SU-DHL-6 (cell line): ENCODE data around the gene GTPBP4.

Experiments used
- H2AFZ ChIP-seq: fragments of 200-600 bp; sonication (generic); 2 replicates; pipeline ENCODE4 v1.6.1; 2014; ENCODE audit warnings: low read depth, mild to moderate bottlenecking, moderate library complexity, mixed read lengths, antibody characterized with exemption, low read length; ENCODE audit not compliant: severe bottlenecking
- H3F3A ChIP-seq: fragments of 200-600 bp; shearing (Covaris generic); 2 replicates; pipeline ENCODE4 v1.6.0; 2016; ENCODE audit warnings: antibody characterized with exemption, mild to moderate bottlenecking; ENCODE audit not compliant: insufficient read depth
- H3K27ac ChIP-seq: fragments of 200-600 bp; sonication (generic); 2 replicates; pipeline ENCODE4 v1.5.1; 2016; ENCODE audit warnings: low read depth, mild to moderate bottlenecking, low read length, moderate library complexity, mixed read lengths
- H3K27me3 ChIP-seq: fragments of 200-600 bp; sonication (generic), shearing (Covaris generic); 2 replicates; pipeline ENCODE4 v1.6.0; 2014; ENCODE audit warnings: mild to moderate bottlenecking, low read length
- H3K36me3 ChIP-seq: fragments of 200-600 bp; sonication (generic); 2 replicates; pipeline ENCODE4 v1.6.1; 2014; ENCODE audit warnings: mild to moderate bottlenecking, low read length, mixed read lengths
- H3K4me2 ChIP-seq: fragments of 300-600, 200-600 bp; shearing (Covaris generic), sonication (generic); 2 replicates; pipeline ENCODE4 v1.6.0; 2014; ENCODE audit warnings: low read length, low read depth, mild to moderate bottlenecking; ENCODE audit not compliant: poor library complexity, severe bottlenecking
- H3K4me3 ChIP-seq: fragments of 200-600 bp; sonication (generic); 2 replicates; pipeline ENCODE4 v1.5.1; 2014; ENCODE audit warnings: antibody characterized with exemption, low read length, mild to moderate bottlenecking, mixed read lengths; ENCODE audit not compliant: insufficient read depth, poor library complexity, severe bottlenecking
- H3K79me2 ChIP-seq: fragments of 200-600 bp; sonication (generic); 2 replicates; pipeline ENCODE4 v1.6.1; 2014; ENCODE audit warnings: mild to moderate bottlenecking, low read length, moderate library complexity; ENCODE audit not compliant: insufficient read depth
- H3K9ac ChIP-seq: fragments of 200-600 bp; sonication (generic); 2 replicates; pipeline ENCODE4 v1.7.0; 2014; ENCODE audit warnings: mild to moderate bottlenecking, low read length
- H3K9me2 ChIP-seq: fragments of 200-600 bp; sonication (generic); replicated peaks from 2 replicates; pipeline ENCODE4 v1.6.1; 2014; ENCODE audit warnings: low read length; ENCODE audit not compliant: insufficient read depth
- H3K9me3 ChIP-seq: fragments of 200-600 bp; sonication (generic); 2 replicates; pipeline ENCODE4 v1.6.1; 2014; ENCODE audit warnings: low read length, mixed read lengths; ENCODE audit not compliant: insufficient read depth
- H4K20me1 ChIP-seq: fragments of 200-600 bp; sonication (generic); 2 replicates; pipeline ENCODE4 v1.6.1; 2014; ENCODE audit warnings: low read depth, mild to moderate bottlenecking, antibody characterized with exemption, low read length, moderate library complexity, mixed read lengths
- EZH2phosphoT487 ChIP-seq: fragments of 200-600 bp; sonication (generic), shearing (Covaris generic); conservative IDR thresholded peaks from 2 replicates; pipeline ENCODE4 v1.6.1; 2018; ENCODE audit warnings: mild to moderate bottlenecking, antibody characterized with exemption, low read length, moderate library complexity, mixed read lengths
- TF ChIP-seq, protein P1 (sequence below): fragments of 200-600 bp; sonication (generic); IDR thresholded peaks from one replicate; pipeline ENCODE4 v1.5.1; 2017; ENCODE audit warnings: antibody characterized with exemption, mild to moderate bottlenecking, low read length, moderate library complexity; ENCODE audit not compliant: insufficient read depth, poor library complexity, severe bottlenecking

The GTPBP4 gene

DNA sequence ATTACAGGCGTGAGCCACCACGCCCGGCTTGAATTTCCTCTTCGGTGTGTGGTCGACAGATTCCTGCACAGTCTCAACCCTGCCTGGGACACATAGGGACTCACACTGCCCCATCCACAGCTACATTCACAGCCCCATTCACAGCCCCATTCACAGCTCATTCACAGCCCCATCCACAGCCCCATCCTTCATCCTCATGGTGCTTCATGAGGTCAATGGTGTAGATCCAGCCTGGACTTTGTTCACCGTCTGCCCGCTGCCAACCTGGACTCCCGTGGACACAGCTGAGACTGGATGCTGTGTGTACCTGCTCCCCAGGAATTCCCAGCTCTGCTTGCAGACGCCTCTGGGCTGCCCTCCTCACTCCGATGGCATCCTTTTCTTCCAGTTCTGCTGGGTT is 32.2 kb downstream of the GTPBP4 start:
- H3K9me3 ChIP-seq = no peaks in the 10 kb centered on the region
- TF ChIP-seq, protein P1, sequence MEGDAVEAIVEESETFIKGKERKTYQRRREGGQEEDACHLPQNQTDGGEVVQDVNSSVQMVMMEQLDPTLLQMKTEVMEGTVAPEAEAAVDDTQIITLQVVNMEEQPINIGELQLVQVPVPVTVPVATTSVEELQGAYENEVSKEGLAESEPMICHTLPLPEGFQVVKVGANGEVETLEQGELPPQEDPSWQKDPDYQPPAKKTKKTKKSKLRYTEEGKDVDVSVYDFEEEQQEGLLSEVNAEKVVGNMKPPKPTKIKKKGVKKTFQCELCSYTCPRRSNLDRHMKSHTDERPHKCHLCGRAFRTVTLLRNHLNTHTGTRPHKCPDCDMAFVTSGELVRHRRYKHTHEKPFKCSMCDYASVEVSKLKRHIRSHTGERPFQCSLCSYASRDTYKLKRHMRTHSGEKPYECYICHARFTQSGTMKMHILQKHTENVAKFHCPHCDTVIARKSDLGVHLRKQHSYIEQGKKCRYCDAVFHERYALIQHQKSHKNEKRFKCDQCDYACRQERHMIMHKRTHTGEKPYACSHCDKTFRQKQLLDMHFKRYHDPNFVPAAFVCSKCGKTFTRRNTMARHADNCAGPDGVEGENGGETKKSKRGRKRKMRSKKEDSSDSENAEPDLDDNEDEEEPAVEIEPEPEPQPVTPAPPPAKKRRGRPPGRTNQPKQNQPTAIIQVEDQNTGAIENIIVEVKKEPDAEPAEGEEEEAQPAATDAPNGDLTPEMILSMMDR = no peak
- no peak for TF ChIP-seq EZH2phosphoT487
- no peak overlapping the region for H3K9ac ChIP-seq
- no peak overlapping the region for H3K27ac ChIP-seq
- no peaks in the 10 kb centered on the region for H3K79me2 ChIP-seq
- no peak overlapping the region for H2AFZ ChIP-seq
- no peaks in the 10 kb centered on the region; the same call in 1 of the 2 replicates for H4K20me1 ChIP-seq
- no peak overlapping the region for H3K4me3 ChIP-seq
- peaks cover 6% of the 10 kb centered on the region; the same call in 1 of the 2 replicates for H3K36me3 ChIP-seq
- H3F3A ChIP-seq = peaks cover 5% of the 10 kb centered on the region; the same call in 1 of the 2 replicates
- no peaks in the 10 kb centered on the region for H3K9me2 ChIP-seq
- H3K27me3 ChIP-seq = no peaks in the 10 kb centered on the region
- H3K4me2 ChIP-seq = no peak overlapping the region

DNA sequence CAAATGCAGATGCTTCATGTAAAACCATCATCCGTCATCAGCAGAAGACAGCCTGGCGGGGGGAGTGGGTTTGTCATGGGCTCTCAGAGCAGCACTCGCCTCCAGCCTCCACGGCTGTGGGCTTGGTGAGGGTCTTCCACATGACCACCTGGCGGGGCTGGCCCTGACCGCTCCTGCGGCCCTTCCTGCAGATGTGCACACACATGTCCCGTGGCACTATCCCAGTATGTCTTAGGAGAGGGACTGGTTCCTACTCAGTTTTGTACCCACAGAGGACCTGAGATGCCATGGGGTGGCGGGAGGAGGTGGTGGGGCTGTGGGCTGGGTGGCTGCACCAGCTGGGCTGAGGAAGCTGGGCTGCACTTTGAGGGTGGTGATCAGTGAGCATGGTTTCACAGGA is 32.7 kb downstream of the GTPBP4 start:
- H3K4me2 ChIP-seq = no peak overlapping the region
- no peak overlapping the region for H3K27ac ChIP-seq
- no peaks in the 10 kb centered on the region; the same call in 1 of the 2 replicates for H4K20me1 ChIP-seq
- H3K79me2 ChIP-seq = no peaks in the 10 kb centered on the region
- TF ChIP-seq, protein P1 = no peak
- TF ChIP-seq EZH2phosphoT487 = no peak
- no peak overlapping the region for H3K4me3 ChIP-seq
- peaks cover 5% of the 10 kb centered on the region; the same call in 1 of the 2 replicates for H3K36me3 ChIP-seq
- no peak overlapping the region for H3K9ac ChIP-seq
- H3K9me3 ChIP-seq = no peaks in the 10 kb centered on the region
- H3K27me3 ChIP-seq = no peaks in the 10 kb centered on the region
- H3F3A ChIP-seq = peaks cover 5% of the 10 kb centered on the region; the same call in 1 of the 2 replicates
- H2AFZ ChIP-seq = no peak overlapping the region
- no peaks in the 10 kb centered on the region for H3K9me2 ChIP-seq

DNA sequence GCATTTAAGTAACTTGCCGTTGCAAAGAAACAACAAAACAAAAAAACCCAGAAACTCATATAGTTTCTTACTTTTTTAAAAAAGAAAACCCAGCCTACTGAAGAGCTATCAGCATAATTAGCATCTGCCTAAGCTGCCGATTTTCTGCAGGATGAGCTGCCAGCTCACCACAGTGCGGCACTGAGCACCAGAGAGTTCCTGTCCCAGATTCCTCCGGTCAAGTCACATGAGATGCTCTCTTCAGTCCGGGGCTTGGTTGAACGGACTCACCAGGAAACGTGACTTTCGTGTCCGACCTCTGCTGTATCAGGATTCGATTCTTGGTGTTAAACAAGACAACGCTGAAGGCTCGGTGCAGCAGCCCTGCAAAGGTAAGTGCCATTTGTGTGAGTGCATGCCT is 34.2 kb downstream of the GTPBP4 start:
- no peak overlapping the region for H3K4me3 ChIP-seq
- H3F3A ChIP-seq = peaks cover 5% of the 10 kb centered on the region; the same call in 1 of the 2 replicates
- H3K27me3 ChIP-seq = no peaks in the 10 kb centered on the region
- no peaks in the 10 kb centered on the region for H3K36me3 ChIP-seq
- no peak overlapping the region for H3K9ac ChIP-seq
- no peak overlapping the region for H3K27ac ChIP-seq
- H3K9me2 ChIP-seq = no peaks in the 10 kb centered on the region
- no peaks in the 10 kb centered on the region for H4K20me1 ChIP-seq
- no peak overlapping the region for H2AFZ ChIP-seq
- H3K4me2 ChIP-seq = no peak overlapping the region
- no peaks in the 10 kb centered on the region for H3K9me3 ChIP-seq
- TF ChIP-seq EZH2phosphoT487 = no peak
- TF ChIP-seq, protein P1 = no peak
- H3K79me2 ChIP-seq = no peaks in the 10 kb centered on the region
